ENCODE results near the gene SLC27A4. TPM values are rescaled to one million over a fixed set of nuclear protein-coding genes. Genes with fewer than 3 reads are reported as not detected.

The SLC27A4 gene
- total RNA-seq: 20.8 and 41.9 TPM in 2 replicates

DNA sequence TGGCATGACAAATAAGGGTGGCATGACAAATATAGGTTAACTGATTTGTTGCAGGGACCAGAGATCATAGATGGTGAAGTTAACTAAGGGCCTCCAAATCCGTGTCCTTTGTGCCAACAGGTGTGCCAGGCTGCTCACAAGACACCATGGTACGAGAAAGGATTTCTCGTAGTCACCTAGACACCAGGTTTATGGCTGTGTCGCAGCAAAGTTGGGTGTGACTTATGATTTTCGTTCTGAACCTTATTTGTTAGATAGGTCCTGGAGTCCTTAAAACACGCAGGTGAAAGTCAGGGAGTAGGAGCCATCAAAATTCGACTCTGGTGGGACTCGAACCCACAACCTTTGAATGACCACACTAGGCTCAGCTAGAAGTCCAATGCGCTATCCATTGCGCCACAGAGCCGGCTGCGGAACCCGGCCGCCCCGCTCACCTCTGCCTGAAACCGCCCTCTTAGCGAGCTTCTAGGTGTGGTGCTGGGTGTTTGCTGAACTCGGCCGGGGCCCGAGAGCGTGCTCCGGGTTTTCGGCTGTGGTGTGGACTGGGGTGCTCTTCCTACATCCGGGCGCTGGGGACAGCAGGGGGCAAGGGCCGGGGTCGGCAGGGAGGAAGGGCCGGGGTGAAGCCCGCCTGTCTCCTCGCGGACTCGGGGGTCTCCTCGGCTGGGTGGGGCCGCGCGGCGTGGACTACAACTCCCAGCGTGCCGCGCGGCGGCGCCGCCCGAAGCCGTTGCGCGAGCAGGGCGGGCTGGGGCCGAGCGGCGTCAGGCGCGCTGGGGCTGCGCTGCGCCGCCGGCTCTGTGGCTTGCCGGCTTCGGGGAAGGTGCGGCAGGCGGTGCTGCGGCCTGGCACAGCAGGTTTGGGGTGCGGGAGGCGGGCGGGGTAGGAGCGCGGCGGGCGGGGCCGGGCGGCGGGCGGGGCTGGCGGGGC, at the start of gene SLC27A4:
Gene SLC27A4 (plus strand): TSS at position 767 of the 930 bp plus-strand sequence. CDS start 2,606 bp downstream, outside the sequence.

DNA sequence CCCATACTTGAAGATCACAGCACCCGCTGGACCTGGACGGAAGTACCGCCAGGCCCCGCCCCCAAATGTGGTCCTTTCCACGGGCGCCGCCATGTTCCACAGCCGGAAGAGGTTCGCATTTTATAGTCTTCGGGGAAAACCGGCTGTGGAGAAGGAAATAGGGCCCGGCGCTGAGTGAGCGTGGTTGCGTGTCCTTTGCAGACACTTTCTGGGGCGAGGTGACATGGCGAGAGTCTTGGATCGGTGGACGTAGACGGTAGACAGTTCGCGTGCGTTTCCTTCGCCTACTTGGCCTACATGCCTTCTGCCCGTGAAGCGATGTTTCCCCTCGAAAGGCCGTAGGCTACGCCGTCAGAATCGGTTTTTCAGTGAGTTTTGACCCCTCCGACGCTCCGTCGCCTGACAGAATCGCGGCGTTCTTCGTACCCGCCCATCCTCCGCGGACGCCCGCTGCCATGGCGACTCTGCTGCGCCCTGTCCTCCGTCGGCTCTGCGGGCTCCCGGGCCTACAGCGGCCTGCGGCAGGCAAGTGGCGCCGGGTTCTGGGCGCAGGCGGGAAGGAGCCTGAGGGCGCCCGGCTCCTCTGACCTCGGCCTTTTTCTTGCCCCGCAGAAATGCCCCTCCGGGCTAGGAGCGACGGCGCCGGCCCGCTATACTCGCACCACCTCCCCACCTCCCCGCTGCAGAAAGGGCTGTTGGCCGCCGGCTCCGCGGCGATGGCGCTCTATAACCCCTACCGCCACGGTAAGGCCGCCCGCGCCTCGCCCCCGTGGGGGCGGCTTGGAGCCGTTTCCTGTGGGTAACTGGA, 17.7 kb upstream of the SLC27A4 start, which contains the start of the genes COQ4 and TRUB2:
Gene COQ4 (plus strand): TSS at position 436 of the 808 bp plus-strand sequence. CDS start 20 bp downstream, at position 456.
Gene TRUB2 (minus strand): TSS at position 44 of the 808 bp plus-strand sequence. CDS start 39 bp downstream, at position 5.

DNA sequence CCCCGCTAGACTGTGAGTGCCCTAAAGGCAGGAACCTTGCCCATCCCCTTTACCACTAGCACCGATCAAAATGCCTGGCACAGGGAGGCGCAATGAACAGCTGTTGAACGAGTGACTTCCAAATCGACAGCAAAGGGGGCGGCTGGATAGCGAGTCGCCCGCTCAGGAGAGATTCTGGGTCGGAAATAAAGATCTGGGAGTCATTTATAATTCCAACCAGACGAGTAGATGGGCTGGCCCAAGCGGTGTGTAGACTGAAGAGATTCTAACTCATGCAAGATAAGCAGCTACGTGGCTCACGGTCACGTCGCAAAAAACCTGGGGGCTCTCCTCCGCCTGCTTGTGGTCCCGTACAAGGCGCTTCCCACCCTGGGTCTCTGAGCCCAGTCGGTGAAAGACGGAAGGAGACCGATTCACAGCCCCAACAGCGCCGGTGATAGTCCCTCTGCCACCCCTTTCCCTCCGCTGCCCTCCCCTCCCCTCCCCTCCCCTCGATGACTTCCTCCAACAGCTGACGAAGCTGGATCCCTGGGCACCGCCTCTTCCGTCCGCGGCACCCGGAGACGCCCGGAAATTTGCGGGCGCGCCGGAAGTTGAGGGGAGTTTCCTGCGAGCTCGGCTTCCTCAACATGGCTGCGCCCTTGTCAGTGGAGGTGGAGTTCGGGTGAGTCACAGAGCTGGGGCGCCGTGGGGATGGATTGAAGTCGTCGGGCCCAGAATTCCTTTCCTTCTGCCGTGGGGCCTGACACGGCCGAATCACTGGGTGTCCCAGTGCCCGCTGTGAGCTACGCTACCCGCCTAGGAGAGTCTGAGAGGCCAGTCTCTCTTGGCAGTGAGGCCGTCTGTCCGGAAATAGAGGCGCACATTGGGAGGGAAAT, 30.7 kb downstream of the SLC27A4 start, which contains the start of gene URM1:
Gene URM1 (plus strand): TSS at position 623 of the 878 bp plus-strand sequence. CDS start 7 bp downstream, at position 630.

Other genes starting within 250 kb of the SLC27A4 start
- gene PTGES2, start 212.8 kb upstream of the SLC27A4 start, total RNA-seq: 88.5 and 116 TPM in 2 replicates
- gene LCN2, start 191.1 kb upstream of the SLC27A4 start, total RNA-seq: 49.6 and 128 TPM in 2 replicates
- gene BBLN, start 180.3 kb upstream of the SLC27A4 start, total RNA-seq: 21.9 and 31.3 TPM in 2 replicates
- 21.9 and 67.6 TPM in 2 replicates for gene CIZ1, start 149.0 kb upstream of the SLC27A4 start, total RNA-seq
- gene DNM1, start 137.1 kb upstream of the SLC27A4 start, total RNA-seq: 0.34 and 2.6 TPM in 2 replicates
- 68.3 and 84.8 TPM in 2 replicates for gene GOLGA2, start 64.5 kb upstream of the SLC27A4 start, total RNA-seq
- 25.0 and 48.9 TPM in 2 replicates for gene SWI5, start 64.3 kb upstream of the SLC27A4 start, total RNA-seq
- 17.9 and 25.6 TPM in 2 replicates for gene TRUB2, start 18.1 kb upstream of the SLC27A4 start, total RNA-seq
- gene COQ4, start 17.7 kb upstream of the SLC27A4 start, total RNA-seq: 18.5 and 23.3 TPM in 2 replicates
- 19.5 and 28.9 TPM in 2 replicates for gene URM1, start 30.8 kb downstream of the SLC27A4 start, total RNA-seq
- gene CERCAM, start 80.3 kb downstream of the SLC27A4 start, total RNA-seq: 32.8 and 77.3 TPM in 2 replicates
- 22.2 and 30.3 TPM in 2 replicates for gene ODF2, start 115.5 kb downstream of the SLC27A4 start, total RNA-seq
- gene GLE1, start 164.2 kb downstream of the SLC27A4 start, total RNA-seq: 29.4 and 32.5 TPM in 2 replicates
- gene SPTAN1, start 212.1 kb downstream of the SLC27A4 start, total RNA-seq: 251 and 317 TPM in 2 replicates